ENCODE results near the gene GALNTL6. TPM values are rescaled to one million over a fixed set of nuclear protein-coding genes. Genes with fewer than 3 reads are reported as not detected.

The GALNTL6 gene
- total and polyA plus RNA-seq, 2 donors (not counting 3 experiments of a cell fraction or from before 2014, with no cell fraction given), result not detected

GRCh38 chr4:171843456-171843855, 30.3 kb downstream of the GALNTL6 start:
- no peak overlapping the region for H3K9ac ChIP-seq (replicated peaks; ENCODE audit: extremely low read depth, insufficient read depth, low read length)
- DNase-seq (ENCODE audit: low read depth, low spot score), result no peak
- no peaks in the 10 kb centered on the region for H3K36me3 ChIP-seq (ENCODE audit: control insufficient read depth in 2 of 2, extremely low read depth in 1 of 2, insufficient read depth in 2 of 2, low read length in 2 of 2)
- no TSS peak for BruUV-seq (replicated peaks)
- H3K9me1 ChIP-seq (replicated peaks; ENCODE audit: control insufficient read depth, extremely low read depth, insufficient read depth, low read length), result peaks cover 2% of the 10 kb centered on the region
- no peaks in the 10 kb centered on the region for H3K4me1 ChIP-seq (ENCODE audit: control insufficient read depth, extremely low read depth, insufficient read depth, low read length)
- H3K79me2 ChIP-seq (ENCODE audit: control insufficient read depth, insufficient read depth, low read length), result no peaks in the 10 kb centered on the region
- no peak for TF ChIP-seq POLR2A (IDR thresholded peaks at IDR 0.05; ENCODE audit: low read depth, low read length)
- no peak for TF ChIP-seq GATA2 (IDR thresholded peaks at IDR 0.05; ENCODE audit: insufficient read depth, insufficient read length, low read depth, low read length)
- no peak for FAIRE-seq
- no peaks in the 10 kb centered on the region for H4K20me1 ChIP-seq (replicated peaks; ENCODE audit: control insufficient read depth, extremely low read depth, insufficient read depth, low read length)
- H3K4me3 ChIP-seq (replicated peaks in 1 of 3; ENCODE audit: insufficient read depth in 1 of 3, low read depth in 1 of 3, low read length in 3 of 3), result no peak overlapping the region
- CTCF ChIA-PET, result no interaction called here
- POLR2A ChIA-PET, result no interaction called here
- intact Hi-C loops (cut with micrococcal nuclease), result no loop called here
- no peaks in the 10 kb centered on the region for H3K9me3 ChIP-seq (replicated peaks; ENCODE audit: control insufficient read depth, insufficient read depth, low read length)
- H3K27ac ChIP-seq (ENCODE audit: insufficient read depth, low read depth, low read length), result no peak overlapping the region
- no peaks in the 10 kb centered on the region for H3K27me3 ChIP-seq (ENCODE audit: control insufficient read depth in 2 of 2, insufficient read depth in 2 of 2, low read length in 2 of 2)
- H3K4me2 ChIP-seq (ENCODE audit: insufficient read depth, low read length), result no peak overlapping the region
- no peak overlapping the region for H2AFZ ChIP-seq (ENCODE audit: low read depth, low read length)
- dilution Hi-C loops (cut with MboI; ENCODE audit: extremely low pct_ligation_motif_present, low sequenced_read_pairs), result no loop called here

DNA sequence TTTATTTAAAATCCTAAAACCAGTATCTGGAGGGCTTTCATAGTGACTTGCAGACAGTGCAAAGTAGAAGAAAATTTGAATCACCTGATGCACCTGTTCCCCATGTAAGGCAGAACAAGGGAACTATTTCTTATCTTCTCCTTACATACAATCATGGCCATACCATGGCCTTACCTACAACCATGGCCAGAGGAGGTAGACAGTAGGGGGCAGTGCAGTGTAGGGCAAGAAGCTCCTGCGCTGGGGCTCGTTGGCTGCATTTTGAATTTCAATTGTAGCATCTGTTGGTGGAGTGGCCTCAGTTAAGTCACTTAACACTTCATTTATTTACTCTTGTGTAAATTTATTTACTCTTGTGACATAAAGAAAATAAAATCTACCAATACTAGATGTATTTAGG, 33.0 kb downstream of the GALNTL6 start:
- Histone ChIP-seq H3K9me1 (replicated peaks; ENCODE audit: control insufficient read depth, extremely low read depth, insufficient read depth, low read length) (no peaks in the 10 kb centered on the region), H2AFZ (ENCODE audit: low read depth, low read length) (no peak overlapping the region), H3K9me3 (replicated peaks; ENCODE audit: control insufficient read depth, insufficient read depth, low read length) (no peaks in the 10 kb centered on the region), H3K27me3 (ENCODE audit: control insufficient read depth in 2 of 2, insufficient read depth in 2 of 2, low read length in 2 of 2) (no peaks in the 10 kb centered on the region), H3K4me1 (ENCODE audit: control insufficient read depth, extremely low read depth, insufficient read depth, low read length) (no peaks in the 10 kb centered on the region), H4K20me1 (replicated peaks; ENCODE audit: control insufficient read depth, extremely low read depth, insufficient read depth, low read length) (no peaks in the 10 kb centered on the region), H3K4me3 (replicated peaks in 1 of 3; ENCODE audit: insufficient read depth in 1 of 3, low read depth in 1 of 3, low read length in 3 of 3) (no peak overlapping the region), H3K27ac (ENCODE audit: insufficient read depth, low read depth, low read length) (no peak overlapping the region), H3K9ac (replicated peaks; ENCODE audit: extremely low read depth, insufficient read depth, low read length) (no peak overlapping the region), H3K36me3 (ENCODE audit: control insufficient read depth in 2 of 2, extremely low read depth in 1 of 2, insufficient read depth in 2 of 2, low read length in 2 of 2) (no peaks in the 10 kb centered on the region), H3K4me2 (ENCODE audit: insufficient read depth, low read length) (no peak overlapping the region), H3K79me2 (ENCODE audit: control insufficient read depth, insufficient read depth, low read length) (no peaks in the 10 kb centered on the region)
- FAIRE-seq (no peak), DNase-seq (ENCODE audit: low read depth, low spot score) (peak; percentile 55)
- ChIA-PET POLR2A (no interaction called here), CTCF (interaction anchor here (0.6 to 1.0 kb wide), 2 partner anchors 12 to 188 kb away, joined by 3 to 7 read pairs; no protein-coding TSS in a partner anchor)
- intact Hi-C loops (cut with micrococcal nuclease), result loop anchor here (1.0 kb wide), 1 partner anchor 188 kb away; no protein-coding TSS in a partner anchor
- dilution Hi-C loops (cut with MboI; ENCODE audit: extremely low pct_ligation_motif_present, low sequenced_read_pairs), result no loop called here
- BruUV-seq (replicated peaks), result no TSS peak
- TF ChIP-seq CTCF (IDR thresholded peaks at IDR 0.05; ENCODE audit: extremely low read depth in 1 of 2, insufficient read depth in 1 of 2, low read depth in 1 of 2, low read length in 2 of 2), result peak; percentile 65 to 68
- no peak for TF ChIP-seq POLR2AphosphoS5 (IDR thresholded peaks at IDR 0.05; ENCODE audit: insufficient read depth, low read depth, low read length)

Measured in endothelial cell of umbilical vein (primary cell).